Measurements from ENCODE around the gene LGALS16. TPM values are rescaled to one million over a fixed set of nuclear protein-coding genes. Genes with fewer than 3 reads are reported as not detected.

Gene LGALS16
- total and polyA plus RNA-seq, 2 donors (not counting 3 experiments of a cell fraction or from before 2014, with no cell fraction given): not detected

DNA sequence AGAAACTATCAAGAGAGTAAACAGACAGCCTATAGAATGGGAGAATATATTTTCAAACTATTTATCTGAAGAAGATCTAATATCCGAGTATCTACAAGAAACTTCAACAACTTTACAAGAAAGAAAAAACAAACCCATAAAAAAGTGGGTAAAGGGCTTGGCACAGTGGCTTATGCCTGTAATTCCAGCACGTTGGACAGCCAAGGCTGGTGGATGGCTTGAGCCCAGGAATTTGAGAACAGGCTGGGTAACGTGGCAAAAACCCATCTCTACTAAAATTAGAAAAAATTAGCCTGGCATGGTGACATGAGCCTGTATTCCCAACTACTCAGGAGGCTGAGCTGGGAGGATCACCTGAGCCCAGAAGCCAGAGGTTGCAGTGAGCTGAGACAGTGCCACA lies 7.8 kb upstream of the LGALS16 start:
- H2AFZ ChIP-seq (ENCODE audit: low read depth, low read length): no peak overlapping the region
- intact Hi-C loops (cut with micrococcal nuclease) (no loop called here), dilution Hi-C loops (cut with MboI; ENCODE audit: extremely low pct_ligation_motif_present, low sequenced_read_pairs) (no loop called here)
- H3K27ac ChIP-seq (ENCODE audit: insufficient read depth, low read depth, low read length): no peak overlapping the region
- FAIRE-seq: no peak
- H3K36me3 ChIP-seq (ENCODE audit: control insufficient read depth in 2 of 2, extremely low read depth in 1 of 2, insufficient read depth in 2 of 2, low read length in 2 of 2): no peaks in the 10 kb centered on the region
- no peak overlapping the region for H3K4me2 ChIP-seq (ENCODE audit: insufficient read depth, low read length)
- no TSS peak for BruUV-seq (replicated peaks)
- H3K27me3 ChIP-seq (ENCODE audit: control insufficient read depth in 2 of 2, insufficient read depth in 2 of 2, low read length in 2 of 2): no peaks in the 10 kb centered on the region
- no peak overlapping the region for H3K4me3 ChIP-seq (replicated peaks in 1 of 3; ENCODE audit: insufficient read depth in 1 of 3, low read depth in 1 of 3, low read length in 3 of 3)
- ChIA-PET POLR2A (no interaction called here), CTCF (no interaction called here)
- DNase-seq (ENCODE audit: low read depth, low spot score): no peak
- no peaks in the 10 kb centered on the region for H3K9me1 ChIP-seq (replicated peaks; ENCODE audit: control insufficient read depth, extremely low read depth, insufficient read depth, low read length)
- H3K9ac ChIP-seq (replicated peaks; ENCODE audit: extremely low read depth, insufficient read depth, low read length): no peak overlapping the region
- TF ChIP-seq EZH2 (IDR thresholded peaks at IDR 0.05; ENCODE audit: borderline replicate concordance, low read depth, low read length, severe bottlenecking) (no peak), GATA2 (IDR thresholded peaks at IDR 0.05; ENCODE audit: insufficient read depth, insufficient read length, low read depth, low read length) (no peak), MYC (IDR thresholded peaks at IDR 0.05; ENCODE audit: low read depth, low read length) (no peak), POLR2A (IDR thresholded peaks at IDR 0.05; ENCODE audit: low read depth, low read length) (no peak), JUN (IDR thresholded peaks at IDR 0.05; ENCODE audit: borderline replicate concordance, insufficient read depth, insufficient read length, low read depth) (no peak), CTCF (IDR thresholded peaks at IDR 0.05; ENCODE audit: extremely low read depth in 1 of 2, insufficient read depth in 1 of 2, low read depth in 1 of 2, low read length in 2 of 2) (no peak)
- H3K9me3 ChIP-seq (replicated peaks; ENCODE audit: control insufficient read depth, insufficient read depth, low read length): no peaks in the 10 kb centered on the region
- H3K4me1 ChIP-seq (ENCODE audit: control insufficient read depth, extremely low read depth, insufficient read depth, low read length): no peaks in the 10 kb centered on the region
- no peaks in the 10 kb centered on the region for H4K20me1 ChIP-seq (replicated peaks; ENCODE audit: control insufficient read depth, extremely low read depth, insufficient read depth, low read length)
- no peaks in the 10 kb centered on the region for H3K79me2 ChIP-seq (ENCODE audit: control insufficient read depth, insufficient read depth, low read length)

GRCh38 chr19:39659791-39660190 lies 4.1 kb downstream of the LGALS16 start:
- Histone ChIP-seq H3K4me3 (replicated peaks in 1 of 3; ENCODE audit: insufficient read depth in 1 of 3, low read depth in 1 of 3, low read length in 3 of 3) (no peak overlapping the region), H3K27ac (ENCODE audit: insufficient read depth, low read depth, low read length) (no peak overlapping the region), H3K27me3 (ENCODE audit: control insufficient read depth in 2 of 2, insufficient read depth in 2 of 2, low read length in 2 of 2) (no peaks in the 10 kb centered on the region), H3K4me2 (ENCODE audit: insufficient read depth, low read length) (no peak overlapping the region), H3K36me3 (ENCODE audit: control insufficient read depth in 2 of 2, extremely low read depth in 1 of 2, insufficient read depth in 2 of 2, low read length in 2 of 2) (no peaks in the 10 kb centered on the region), H3K9ac (replicated peaks; ENCODE audit: extremely low read depth, insufficient read depth, low read length) (no peak overlapping the region), H3K9me1 (replicated peaks; ENCODE audit: control insufficient read depth, extremely low read depth, insufficient read depth, low read length) (no peaks in the 10 kb centered on the region), H2AFZ (ENCODE audit: low read depth, low read length) (no peak overlapping the region), H3K4me1 (ENCODE audit: control insufficient read depth, extremely low read depth, insufficient read depth, low read length) (no peaks in the 10 kb centered on the region), H3K9me3 (replicated peaks; ENCODE audit: control insufficient read depth, insufficient read depth, low read length) (no peaks in the 10 kb centered on the region), H3K79me2 (ENCODE audit: control insufficient read depth, insufficient read depth, low read length) (no peaks in the 10 kb centered on the region), H4K20me1 (replicated peaks; ENCODE audit: control insufficient read depth, extremely low read depth, insufficient read depth, low read length) (no peaks in the 10 kb centered on the region)
- intact Hi-C loops (cut with micrococcal nuclease): no loop called here
- dilution Hi-C loops (cut with MboI; ENCODE audit: extremely low pct_ligation_motif_present, low sequenced_read_pairs): no loop called here
- no TSS peak for BruUV-seq (replicated peaks)
- TF ChIP-seq POLR2AphosphoS5 (IDR thresholded peaks at IDR 0.05; ENCODE audit: insufficient read depth, low read depth, low read length) (no peak), JUN (IDR thresholded peaks at IDR 0.05; ENCODE audit: borderline replicate concordance, insufficient read depth, insufficient read length, low read depth) (no peak), CTCF (IDR thresholded peaks at IDR 0.05; ENCODE audit: extremely low read depth in 1 of 2, insufficient read depth in 1 of 2, low read depth in 1 of 2, low read length in 2 of 2) (no peak), EZH2 (IDR thresholded peaks at IDR 0.05; ENCODE audit: borderline replicate concordance, low read depth, low read length, severe bottlenecking) (no peak), GATA2 (IDR thresholded peaks at IDR 0.05; ENCODE audit: insufficient read depth, insufficient read length, low read depth, low read length) (no peak), MYC (IDR thresholded peaks at IDR 0.05; ENCODE audit: low read depth, low read length) (no peak), POLR2A (IDR thresholded peaks at IDR 0.05; ENCODE audit: low read depth, low read length) (no peak), FOS (IDR thresholded peaks at IDR 0.05; ENCODE audit: borderline replicate concordance, insufficient read depth, low read length) (no peak)
- TF ChIP-seq, protein P1, sequence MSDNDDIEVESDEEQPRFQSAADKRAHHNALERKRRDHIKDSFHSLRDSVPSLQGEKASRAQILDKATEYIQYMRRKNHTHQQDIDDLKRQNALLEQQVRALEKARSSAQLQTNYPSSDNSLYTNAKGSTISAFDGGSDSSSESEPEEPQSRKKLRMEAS (IDR thresholded peaks at IDR 0.05; ENCODE audit: insufficient read depth, insufficient read length): no peak
- ChIA-PET CTCF (no interaction called here), POLR2A (no interaction called here)
- DNase-seq (ENCODE audit: low read depth, low spot score) (no peak), FAIRE-seq (no peak)

Measured in endothelial cell of umbilical vein (primary cell).